ENCODE results near the gene PLTP.

Gene PLTP

DNA sequence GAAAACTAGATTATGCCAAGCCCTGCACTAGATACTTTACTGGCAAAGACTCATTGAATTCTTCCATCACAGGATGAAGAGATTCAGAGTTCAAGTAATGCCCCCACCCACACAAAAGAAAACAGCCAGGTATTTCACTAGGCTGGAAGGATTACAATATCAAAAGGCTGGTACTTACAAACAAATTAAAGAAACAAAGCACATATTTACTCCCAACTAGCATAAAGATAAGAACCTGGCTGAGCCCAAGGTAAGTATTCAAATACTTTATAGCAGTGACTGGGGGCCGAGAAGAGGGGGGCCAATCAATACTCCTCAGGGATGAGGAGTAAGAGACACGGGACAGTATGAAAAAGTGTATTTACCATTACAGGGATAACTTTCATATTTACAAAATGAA, 58.5 kb downstream of the PLTP start:
- DNase-seq (ENCODE audit: insufficient read length, low spot score): no peak
- no peak for FAIRE-seq
- TF ChIP-seq POU2F2 (IDR thresholded peaks at IDR 0.05; ENCODE audit: low read depth, low read length) (no peak), SPI1 (IDR thresholded peaks at IDR 0.05; ENCODE audit: low read depth, low read length) (no peak), POLR2AphosphoS5 (IDR thresholded peaks at IDR 0.05; ENCODE audit: low read depth, low read length) (no peak), PAX5 (IDR thresholded peaks at IDR 0.05; ENCODE audit: insufficient read depth, low read length, severe bottlenecking) (no peak), POLR2A (IDR thresholded peaks at IDR 0.05; ENCODE audit: low read depth, low read length) (no peak), TAF1 (IDR thresholded peaks at IDR 0.05; ENCODE audit: low read depth, low read length) (no peak)

DNA sequence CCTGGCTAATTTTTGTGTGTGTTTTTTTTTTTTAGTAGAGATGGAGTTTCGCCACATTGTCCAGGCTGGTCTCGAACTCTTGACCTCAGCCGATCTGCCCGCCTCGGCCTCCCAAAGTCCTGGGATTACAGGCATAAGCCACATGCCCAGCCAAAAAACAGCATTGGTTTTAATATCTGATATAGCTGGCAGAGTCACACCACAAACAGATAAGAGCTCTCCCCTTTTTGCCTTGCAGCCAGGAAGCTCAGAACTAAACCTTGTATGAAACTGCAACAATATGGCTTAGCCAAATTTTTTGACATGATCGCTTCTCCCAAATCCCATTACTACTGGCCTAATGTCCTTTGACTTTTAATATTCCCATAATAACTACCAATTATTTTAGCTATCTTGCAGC, 59.6 kb downstream of the PLTP start:
- TF ChIP-seq SPI1 (IDR thresholded peaks at IDR 0.05; ENCODE audit: low read depth, low read length) (no peak), POU2F2 (IDR thresholded peaks at IDR 0.05; ENCODE audit: low read depth, low read length) (no peak), TAF1 (IDR thresholded peaks at IDR 0.05; ENCODE audit: low read depth, low read length) (no peak), POLR2A (IDR thresholded peaks at IDR 0.05; ENCODE audit: low read depth, low read length) (no peak), PAX5 (IDR thresholded peaks at IDR 0.05; ENCODE audit: insufficient read depth, low read length, severe bottlenecking) (no peak), POLR2AphosphoS5 (IDR thresholded peaks at IDR 0.05; ENCODE audit: low read depth, low read length) (no peak)
- FAIRE-seq: no peak

DNA sequence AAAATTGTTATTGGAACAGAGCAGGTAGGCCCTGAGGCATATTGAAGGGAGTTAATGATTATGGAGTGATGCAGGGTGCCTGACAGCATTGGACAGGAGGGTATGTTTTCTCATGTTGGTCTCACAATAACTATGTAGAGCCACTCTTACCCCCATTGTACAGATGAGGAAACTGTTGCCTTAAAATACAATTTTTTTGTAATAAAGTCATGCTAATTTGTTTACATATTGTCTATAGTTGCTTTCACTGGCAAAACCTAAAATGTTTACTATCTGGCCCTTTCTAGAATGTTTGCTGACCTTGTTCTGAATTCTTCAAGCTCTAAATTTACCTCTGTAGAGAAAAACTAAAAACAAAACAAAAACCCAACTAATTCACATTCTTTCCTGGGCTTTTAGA, 60.5 kb downstream of the PLTP start:
- FAIRE-seq (no peak), DNase-seq (ENCODE audit: insufficient read length, low spot score) (no peak)
- TF ChIP-seq POU2F2 (IDR thresholded peaks at IDR 0.05; ENCODE audit: low read depth, low read length): no peak
- TF ChIP-seq POLR2AphosphoS5 (IDR thresholded peaks at IDR 0.05; ENCODE audit: low read depth, low read length): no peak
- TF ChIP-seq POLR2A (IDR thresholded peaks at IDR 0.05; ENCODE audit: low read depth, low read length): no peak

More for the DNA sequence above, 59.6 kb downstream of the PLTP start:
- DNase-seq (ENCODE audit: insufficient read length, low spot score): no peak

- FAIRE-seq (no peak), DNase-seq (ENCODE audit: insufficient read length, low spot score) (no peak)
- TF ChIP-seq POLR2AphosphoS5 (IDR thresholded peaks at IDR 0.05; ENCODE audit: low read depth, low read length) (no peak), POLR2A (IDR thresholded peaks at IDR 0.05; ENCODE audit: low read depth, low read length) (no peak), TAF1 (IDR thresholded peaks at IDR 0.05; ENCODE audit: low read depth, low read length) (no peak), PAX5 (IDR thresholded peaks at IDR 0.05; ENCODE audit: insufficient read depth, low read length, severe bottlenecking) (no peak), SPI1 (IDR thresholded peaks at IDR 0.05; ENCODE audit: low read depth, low read length) (no peak), POU2F2 (IDR thresholded peaks at IDR 0.05; ENCODE audit: low read depth, low read length) (no peak)
These were observed 61.0 kb downstream of the PLTP start for GRCh38 chr20:45850926-45851325.

DNA sequence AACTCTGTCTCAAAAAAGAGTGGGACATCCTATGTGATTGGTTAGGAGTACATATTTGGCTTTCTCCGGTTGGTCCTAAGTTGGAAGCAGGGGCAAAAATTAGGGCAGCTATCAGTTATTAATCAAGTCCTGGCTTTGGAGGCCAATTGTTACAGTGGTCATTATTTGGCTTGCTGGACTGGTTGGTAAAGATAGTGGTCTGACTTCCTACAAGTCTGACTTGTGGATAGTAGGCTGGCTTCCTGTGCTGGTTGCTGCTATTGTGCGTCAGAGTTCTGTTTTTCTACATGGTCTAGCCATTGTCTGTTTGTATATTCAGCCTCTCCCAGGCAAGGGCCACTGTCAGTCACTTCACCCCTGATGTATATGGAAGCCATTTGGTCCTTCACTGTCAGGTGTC, 61.7 kb downstream of the PLTP start:
- TF ChIP-seq SPI1 (IDR thresholded peaks at IDR 0.05; ENCODE audit: low read depth, low read length) (no peak), PAX5 (IDR thresholded peaks at IDR 0.05; ENCODE audit: insufficient read depth, low read length, severe bottlenecking) (no peak), POU2F2 (IDR thresholded peaks at IDR 0.05; ENCODE audit: low read depth, low read length) (no peak), POLR2A (IDR thresholded peaks at IDR 0.05; ENCODE audit: low read depth, low read length) (no peak), POLR2AphosphoS5 (IDR thresholded peaks at IDR 0.05; ENCODE audit: low read depth, low read length) (no peak), TAF1 (IDR thresholded peaks at IDR 0.05; ENCODE audit: low read depth, low read length) (no peak)
- DNase-seq (ENCODE audit: insufficient read length, low spot score) (no peak), FAIRE-seq (no peak)

DNA sequence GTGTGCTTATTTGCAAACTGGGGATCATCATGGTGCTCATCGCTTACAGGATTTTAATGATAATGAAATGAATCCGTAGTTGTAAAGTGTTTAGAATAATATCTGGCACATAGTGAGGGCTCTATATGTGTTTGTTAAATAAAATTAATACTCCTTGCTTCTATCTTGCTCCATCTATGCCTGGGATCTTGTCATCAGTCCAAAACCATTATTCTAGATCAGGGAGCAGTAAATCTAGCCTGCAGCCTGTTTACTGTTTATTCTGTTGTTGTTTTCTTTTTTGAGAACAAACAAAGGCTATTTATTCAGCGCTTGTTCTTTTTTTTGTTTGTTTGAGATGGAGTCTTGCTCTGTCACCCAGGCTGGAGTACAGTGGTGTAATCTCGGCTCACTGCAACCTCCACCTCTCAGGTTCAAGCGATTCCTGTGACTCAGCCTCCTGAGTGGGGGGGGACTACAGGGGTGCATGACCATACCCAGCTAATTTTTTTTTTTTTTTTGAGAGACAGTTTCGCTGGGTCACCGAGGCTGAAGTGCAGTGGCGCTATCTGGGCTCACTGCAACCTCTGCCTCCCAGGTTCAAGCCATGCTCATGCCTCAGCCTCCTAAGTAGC, 62.9 kb downstream of the PLTP start:
- FAIRE-seq: no peak
- no peak for TF ChIP-seq PAX5 (IDR thresholded peaks at IDR 0.05; ENCODE audit: insufficient read depth, low read length, severe bottlenecking)
- TF ChIP-seq SPI1 (IDR thresholded peaks at IDR 0.05; ENCODE audit: low read depth, low read length): no peak
- TF ChIP-seq POLR2AphosphoS5 (IDR thresholded peaks at IDR 0.05; ENCODE audit: low read depth, low read length): no peak
- no peak for TF ChIP-seq POU2F2 (IDR thresholded peaks at IDR 0.05; ENCODE audit: low read depth, low read length)
- no peak for TF ChIP-seq TAF1 (IDR thresholded peaks at IDR 0.05; ENCODE audit: low read depth, low read length)
- no peak for TF ChIP-seq POLR2A (IDR thresholded peaks at IDR 0.05; ENCODE audit: low read depth, low read length)
- DNase-seq (ENCODE audit: insufficient read length, low spot score): no peak

Data from GM12891 (cell line).